Trophoblast cell (in vitro differentiated cells and primary cell): ENCODE measurements around the gene RIN1.

Experiments used
- DNase-seq, 2 donors: peaks; one replicate each; pipeline ENCODE4 v3.0.0-alpha.2; 2016
- H2AFZ ChIP-seq: 2 replicates; pipeline ENCODE4 v1.6.1; 2013; ENCODE audit warnings: low read length, moderate library complexity, mild to moderate bottlenecking; ENCODE audit not compliant: insufficient read depth, poor library complexity
- H2AK5ac ChIP-seq: 2 replicates; pipeline ENCODE4 v1.6.1; 2013; ENCODE audit warnings: mild to moderate bottlenecking, low read length
- H2BK120ac ChIP-seq: 2 replicates; pipeline ENCODE4 v1.6.1; 2013; ENCODE audit warnings: low read length, mild to moderate bottlenecking, moderate library complexity; ENCODE audit not compliant: insufficient read depth, poor library complexity
- H2BK12ac ChIP-seq: 2 replicates; pipeline ENCODE4 v1.6.1; 2013; ENCODE audit warnings: mild to moderate bottlenecking, low read length, moderate library complexity
- H2BK5ac ChIP-seq: 2 replicates; pipeline ENCODE4 v1.6.1; 2013; ENCODE audit warnings: low read length, low read depth, moderate library complexity, mild to moderate bottlenecking; ENCODE audit not compliant: poor library complexity
- H3K14ac ChIP-seq: 2 replicates; pipeline ENCODE4 v1.6.1; 2013; ENCODE audit warnings: mild to moderate bottlenecking, low read length
- H3K18ac ChIP-seq: 2 replicates; pipeline ENCODE4 v1.6.1; 2013; ENCODE audit warnings: mild to moderate bottlenecking, low read length
- H3K23ac ChIP-seq: 2 replicates; pipeline ENCODE4 v1.6.1; 2013; ENCODE audit warnings: low read length
- H3K27ac ChIP-seq: 2 replicates; pipeline ENCODE4 v1.5.1; 2013; ENCODE audit warnings: low read depth, mild to moderate bottlenecking, inconsistent platforms, low read length, moderate library complexity
- H3K27me3 ChIP-seq: 2 replicates; pipeline ENCODE4 v1.6.1; 2013; ENCODE audit warnings: inconsistent platforms, mild to moderate bottlenecking, low read length, moderate library complexity; ENCODE audit not compliant: insufficient read depth
- H3K36me3 ChIP-seq, 2 experiments: 1 replicate in 1 of 2; 2 replicates in 1 of 2; pipeline ENCODE4 v1.6.1; 2013; ENCODE audit warnings: low read length in 2 of 2, mild to moderate bottlenecking in 2 of 2, moderate library complexity in 1 of 2; ENCODE audit not compliant: insufficient read depth in 2 of 2, control insufficient read depth in 1 of 2
- H3K4ac ChIP-seq: 2 replicates; pipeline ENCODE4 v1.6.1; 2013; ENCODE audit warnings: low read depth, mild to moderate bottlenecking, low read length, moderate library complexity
- H3K4me1 ChIP-seq, 2 experiments: 1 replicate in 1 of 2; 2 replicates in 1 of 2; pipeline ENCODE4 v1.6.1; 2013; ENCODE audit warnings: low read length in 2 of 2, mild to moderate bottlenecking in 2 of 2, moderate library complexity in 1 of 2; ENCODE audit not compliant: insufficient read depth in 2 of 2, control insufficient read depth in 1 of 2
- H3K4me2 ChIP-seq: 2 replicates; pipeline ENCODE4 v1.6.1; 2013; ENCODE audit warnings: inconsistent platforms, mild to moderate bottlenecking, low read length, moderate library complexity
- H3K4me3 ChIP-seq: 2 replicates; pipeline ENCODE4 v1.5.1; 2013; ENCODE audit warnings: mild to moderate bottlenecking, low read depth, low read length, inconsistent platforms
- H3K79me1 ChIP-seq: one replicate; pipeline ENCODE4 v1.6.1; 2013; ENCODE audit warnings: low read length
- H3K79me2 ChIP-seq: 2 replicates; pipeline ENCODE4 v1.6.1; 2013; ENCODE audit warnings: low read length, mild to moderate bottlenecking; ENCODE audit not compliant: control insufficient read depth, insufficient read depth, poor library complexity
- H3K9ac ChIP-seq: 2 replicates; pipeline ENCODE4 v1.6.1; 2013; ENCODE audit warnings: mild to moderate bottlenecking, low read length
- H3K9me3 ChIP-seq: 2 replicates; pipeline ENCODE4 v1.6.1; 2013; ENCODE audit warnings: low read depth, mild to moderate bottlenecking, control low read depth, inconsistent platforms, low read length; ENCODE audit not compliant: insufficient read depth
- H4K12ac ChIP-seq: 2 replicates; pipeline ENCODE4 v1.6.1; 2013; ENCODE audit warnings: low read depth, mild to moderate bottlenecking, low read length, moderate library complexity
- H4K8ac ChIP-seq: 2 replicates; pipeline ENCODE4 v1.6.1; 2013; ENCODE audit warnings: low read depth, mild to moderate bottlenecking, low read length, moderate library complexity
- H4K91ac ChIP-seq: one replicate; pipeline ENCODE4 v1.6.1; 2013; ENCODE audit warnings: low read depth, mild to moderate bottlenecking, low read length, moderate library complexity
- WGBS: extraction: QIAGEN DNeasy Blood & Tissue Kit; methylation state at CpG from one replicate; pipeline ENCODE4 v1.1.7; 2013; ENCODE audit warnings: missing lambda C conversion rate; ENCODE audit not compliant: insufficient read length, insufficient coverage; ENCODE audit errors: extremely low coverage; 5-methylcytosine and 5-hydroxymethylcytosine counted together

Gene RIN1

DNA sequence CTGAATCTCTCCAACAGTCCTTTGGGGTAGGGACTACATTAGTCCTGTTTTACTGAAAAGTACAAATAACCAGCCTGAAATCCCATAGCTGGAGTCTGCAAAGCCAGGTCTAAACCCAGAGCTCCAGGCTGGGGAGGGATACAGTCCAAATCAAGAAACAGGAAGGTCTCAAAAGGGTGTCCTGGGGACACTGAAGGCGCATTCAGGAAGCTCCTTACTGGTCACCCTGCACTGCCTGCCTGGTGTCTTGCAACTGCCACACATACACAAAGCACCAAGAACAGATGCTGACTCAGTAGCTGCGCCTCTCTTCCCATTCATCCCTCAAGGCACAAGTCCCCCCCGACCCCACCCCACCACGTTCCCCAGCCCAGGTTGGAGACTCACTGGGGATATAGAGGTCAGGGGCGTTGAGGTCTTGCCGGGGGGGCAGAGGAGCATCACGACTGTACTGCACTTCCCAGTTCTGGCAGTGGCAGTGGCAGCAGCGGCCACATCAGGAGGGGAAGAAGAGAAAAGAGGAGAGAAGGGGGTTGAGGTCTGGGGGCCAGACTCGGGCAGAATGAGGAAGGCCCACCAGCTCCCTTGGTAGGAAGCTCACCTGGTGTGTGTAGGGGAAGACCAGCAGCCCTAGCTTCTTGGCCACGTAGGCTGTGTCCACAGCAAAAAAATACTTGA lies 48.9 kb downstream of the RIN1 start:
- Histone ChIP-seq H3K4me2 (peak overlapping the region; percentile 62), H4K91ac (no peak overlapping the region), H3K4me3 (no peak overlapping the region), H3K79me1 (peaks cover 8% of the 10 kb centered on the region), H3K27ac (no peak overlapping the region), H3K18ac (no peak overlapping the region), H3K4me1 (peaks cover 12 to 15% of the 10 kb centered on the region in 2 experiments), H2BK12ac (no peak overlapping the region), H3K9me3 (peaks cover under 1% of the 10 kb centered on the region), H3K9ac (no peak overlapping the region), H3K27me3 (peaks cover 14% of the 10 kb centered on the region), H3K23ac (no peak overlapping the region), H4K12ac (no peak overlapping the region), H3K14ac (no peak overlapping the region), H2BK120ac (no peak overlapping the region), H2AK5ac (peak overlapping the region; percentile 43), H4K8ac (no peak overlapping the region), H2BK5ac (no peak overlapping the region), H2AFZ (no peak overlapping the region), H3K79me2 (peaks cover 10% of the 10 kb centered on the region), H3K4ac (no peak overlapping the region), H3K36me3 (peaks cover 27 to 34% of the 10 kb centered on the region in 2 experiments)
- no CpG with 5 or more reads among the region's 10 CpGs for WGBS
- no peak for DNase-seq

DNA sequence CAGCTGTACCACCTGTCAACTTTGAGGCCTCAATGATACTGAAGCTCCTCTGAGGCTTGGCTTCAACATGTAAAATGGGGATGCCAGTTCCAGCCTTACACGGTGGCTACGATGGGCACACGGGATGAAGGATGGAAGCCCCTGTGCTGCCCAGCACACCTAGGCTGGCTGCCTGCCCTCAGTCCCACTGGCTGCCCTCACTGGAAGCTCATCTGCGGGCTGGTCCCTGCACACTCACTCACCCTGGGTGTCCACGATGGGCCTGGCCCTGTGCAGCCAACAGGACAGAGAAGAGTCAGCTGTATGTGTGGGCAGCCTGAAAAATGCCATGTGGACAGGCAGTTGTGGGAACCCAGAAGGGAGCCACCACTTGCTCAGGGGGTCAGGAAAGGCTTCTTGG lies 49.5 kb downstream of the RIN1 start:
- Histone ChIP-seq H3K23ac (no peak overlapping the region), H3K4me2 (no peak overlapping the region), H3K14ac (no peak overlapping the region), H3K27me3 (peaks cover 8% of the 10 kb centered on the region), H3K79me1 (peaks cover 8% of the 10 kb centered on the region), H3K36me3 (peaks cover 27 to 34% of the 10 kb centered on the region in 2 experiments), H3K79me2 (peaks cover 10% of the 10 kb centered on the region), H3K4ac (no peak overlapping the region), H3K4me3 (no peak overlapping the region), H3K4me1 (peaks cover 12 to 15% of the 10 kb centered on the region in 2 experiments), H2BK120ac (no peak overlapping the region), H3K18ac (no peak overlapping the region), H4K12ac (no peak overlapping the region), H2BK5ac (no peak overlapping the region), H4K91ac (no peak overlapping the region), H2BK12ac (no peak overlapping the region), H2AFZ (no peak overlapping the region), H2AK5ac (no peak overlapping the region), H3K27ac (no peak overlapping the region), H3K9me3 (no peaks in the 10 kb centered on the region), H3K9ac (no peak overlapping the region), H4K8ac (no peak overlapping the region)
- no peak for DNase-seq
- WGBS, result no CpG with 5 or more reads among the region's 5 CpGs

DNA sequence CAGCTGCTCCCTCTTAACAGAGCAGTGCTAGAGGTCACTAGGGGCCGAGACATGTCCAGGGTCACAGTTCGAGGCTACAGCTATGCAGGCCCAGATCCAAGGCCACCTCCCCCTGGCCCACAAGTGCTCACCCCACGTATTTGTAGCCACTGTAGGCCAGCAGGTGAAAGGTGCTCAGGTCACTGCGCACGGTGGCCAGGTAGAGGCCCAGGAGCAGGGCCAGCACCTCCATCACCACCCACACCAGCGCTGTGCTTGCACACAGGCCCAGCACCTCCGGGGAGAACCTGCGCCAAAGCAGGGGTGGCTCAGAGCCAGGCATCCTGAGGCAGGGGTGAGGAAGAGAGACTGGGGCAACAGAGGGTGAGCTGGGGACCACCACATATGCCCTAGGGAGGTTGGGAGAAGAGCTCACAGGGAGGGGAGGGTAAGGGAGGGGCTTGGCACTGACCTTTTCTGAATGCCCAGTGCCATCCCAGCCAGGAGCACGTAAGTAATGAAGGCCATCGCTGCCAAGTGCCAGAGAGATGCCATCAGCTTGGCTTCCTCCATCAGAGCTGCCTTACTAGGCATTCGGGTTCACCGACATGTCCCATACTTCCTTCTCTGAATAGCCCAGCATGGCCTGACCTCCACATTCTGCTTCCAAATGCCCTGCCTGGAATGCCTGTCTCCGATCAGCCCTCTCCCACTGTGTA lies 50.8 kb downstream of the RIN1 start:
- Histone ChIP-seq H3K4ac (no peak overlapping the region), H3K4me2 (no peak overlapping the region), H3K79me2 (peaks cover 10% of the 10 kb centered on the region), H2BK5ac (no peak overlapping the region), H2BK120ac (no peak overlapping the region), H3K4me3 (no peak overlapping the region), H3K4me1 (peaks cover 12 to 15% of the 10 kb centered on the region in 2 experiments), H3K9me3 (no peaks in the 10 kb centered on the region), H3K36me3 (peaks cover 27 to 34% of the 10 kb centered on the region in 2 experiments), H3K27me3 (no peaks in the 10 kb centered on the region), H3K9ac (no peak overlapping the region), H4K8ac (no peak overlapping the region), H3K18ac (no peak overlapping the region), H2AK5ac (no peak overlapping the region), H3K14ac (no peak overlapping the region), H3K27ac (no peak overlapping the region), H3K23ac (no peak overlapping the region), H2AFZ (no peak overlapping the region), H4K91ac (no peak overlapping the region), H2BK12ac (no peak overlapping the region), H4K12ac (no peak overlapping the region), H3K79me1 (peaks cover 8% of the 10 kb centered on the region)
- DNase-seq, result no peak
- WGBS, result no CpG with 5 or more reads among the region's 13 CpGs

DNA sequence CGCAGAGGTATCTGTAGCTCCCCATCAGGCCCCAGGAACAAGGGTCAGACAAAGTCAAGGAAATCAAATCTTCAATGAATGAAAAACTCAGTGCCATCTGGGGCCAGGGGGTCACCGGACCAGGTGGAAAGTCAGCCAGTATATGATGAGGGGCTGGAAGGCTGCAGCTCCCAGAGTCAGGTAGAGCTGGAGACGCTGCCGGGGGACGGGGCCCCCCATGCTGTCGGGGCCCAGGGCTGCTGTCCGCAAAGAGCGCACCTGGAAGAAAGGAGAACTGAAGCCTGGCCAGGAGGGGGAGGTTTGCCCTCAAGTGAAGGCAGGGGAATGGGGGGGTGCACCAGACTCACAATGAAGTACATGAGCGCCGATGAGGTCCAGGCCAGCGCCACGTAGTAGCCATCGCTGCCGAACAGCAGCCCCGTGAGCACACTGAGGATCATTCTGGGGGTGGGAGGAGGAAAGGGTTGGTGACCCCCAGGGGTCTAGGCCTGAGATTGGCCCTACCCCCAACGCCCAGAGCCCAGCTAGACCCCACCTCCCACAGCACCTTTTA lies 51.6 kb downstream of the RIN1 start:
- H3K14ac ChIP-seq, result no peak overlapping the region
- H2AK5ac ChIP-seq, result no peak overlapping the region
- H3K9me3 ChIP-seq, result no peaks in the 10 kb centered on the region
- H3K36me3 ChIP-seq, result peaks cover 27 to 34% of the 10 kb centered on the region in 2 experiments
- no peak overlapping the region for H4K91ac ChIP-seq
- H2BK5ac ChIP-seq, result no peak overlapping the region
- no peak overlapping the region for H3K23ac ChIP-seq
- H3K27me3 ChIP-seq, result no peaks in the 10 kb centered on the region
- H3K4me1 ChIP-seq, result peaks cover 7 to 8% of the 10 kb centered on the region in 2 experiments
- peaks cover 10% of the 10 kb centered on the region for H3K79me2 ChIP-seq
- whole genome bisulfite sequencing, result no CpG with 5 or more reads among the region's 16 CpGs
- no peak overlapping the region for H3K18ac ChIP-seq
- H3K4me2 ChIP-seq, result no peak overlapping the region
- no peak overlapping the region for H2BK120ac ChIP-seq
- no peak for DNase-seq
- no peak overlapping the region for H4K8ac ChIP-seq
- H3K9ac ChIP-seq, result no peak overlapping the region
- no peak overlapping the region for H3K27ac ChIP-seq
- H4K12ac ChIP-seq, result no peak overlapping the region
- no peak overlapping the region for H3K4me3 ChIP-seq
- H3K79me1 ChIP-seq, result peaks cover 8% of the 10 kb centered on the region
- no peak overlapping the region for H2AFZ ChIP-seq
- no peak overlapping the region for H2BK12ac ChIP-seq
- H3K4ac ChIP-seq, result no peak overlapping the region
